ENCODE data around the gene RTF1. TPM values are rescaled to one million over a fixed set of nuclear protein-coding genes. Genes with fewer than 3 reads are reported as not detected.

Gene RTF1
- total RNA-seq, 1 experiment from 2014 or later = 49.5 TPM

DNA sequence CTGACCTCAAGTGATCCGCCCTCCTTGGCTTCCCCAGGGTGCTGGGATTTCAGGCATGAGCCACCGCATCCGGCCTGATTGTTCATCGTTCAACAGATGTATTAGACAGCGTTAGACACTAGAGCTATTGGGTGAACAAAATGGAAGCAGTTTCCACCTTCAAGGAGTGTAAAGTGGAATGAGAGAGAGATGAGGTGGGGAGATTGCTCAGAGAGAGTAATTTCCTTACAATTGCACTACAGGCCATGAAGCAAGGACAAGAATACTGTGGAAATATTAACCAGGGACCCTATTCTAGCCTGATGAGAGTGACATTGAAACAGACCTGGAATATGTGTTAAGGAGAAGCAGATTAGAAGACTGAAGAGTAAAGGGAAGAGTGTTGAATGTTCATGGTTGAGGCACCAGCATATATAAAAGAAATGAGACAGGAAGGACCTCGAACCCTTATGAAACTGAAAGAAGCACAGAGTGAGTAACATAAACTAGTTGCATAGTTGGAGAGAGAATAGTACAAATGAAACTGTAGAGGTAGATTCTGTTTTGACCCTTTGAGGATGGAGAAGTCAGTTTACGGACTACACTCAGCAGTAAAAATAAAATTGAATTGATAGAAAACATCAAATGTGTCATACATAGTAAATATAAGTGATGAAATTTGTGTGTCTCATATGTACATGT lies 7.2 kb downstream of the RTF1 start:
- Histone ChIP-seq H3K56ac (ENCODE audit: insufficient read length, low read depth, low read length) (no peak overlapping the region), H2BK5ac (ENCODE audit: insufficient read length, low read length) (no peak overlapping the region), H3K27me3 (ENCODE audit: insufficient read depth, low read length) (no peaks in the 10 kb centered on the region), H2AFZ (ENCODE audit: low read length) (no peak overlapping the region), H2BK12ac (ENCODE audit: insufficient read length, low read depth, low read length) (no peak overlapping the region), H3K79me2 (ENCODE audit: insufficient read depth, low read length) (peaks cover 19% of the 10 kb centered on the region; the same call in 1 of the 2 replicates), H3K23ac (ENCODE audit: insufficient read length, low read depth, low read length) (no peak overlapping the region), H2AK5ac (ENCODE audit: insufficient read length, low read length) (no peak overlapping the region), H3K27ac (ENCODE audit: insufficient read length, low read depth, low read length) (no peak overlapping the region), H3K14ac (ENCODE audit: insufficient read depth, low read length) (no peak overlapping the region), H3K18ac (ENCODE audit: insufficient read length, low read depth, low read length) (no peak overlapping the region), H3K4me2 (ENCODE audit: insufficient read depth, insufficient read length, low read length) (no peak overlapping the region), H3K9ac (ENCODE audit: extremely low read depth, insufficient read length, low read length) (no peak overlapping the region), H3K4me1 (ENCODE audit: insufficient read depth, low read length) (no peaks in the 10 kb centered on the region), H2BK120ac (ENCODE audit: low read depth, low read length, poor library complexity, severe bottlenecking) (no peak overlapping the region), H4K5ac (ENCODE audit: insufficient read length, low read depth, low read length) (no peak overlapping the region), H3K79me1 (ENCODE audit: insufficient read depth, low read depth, low read length, poor library complexity, severe bottlenecking) (peaks cover 11% of the 10 kb centered on the region), H4K8ac (replicated peaks; ENCODE audit: insufficient read length, low read depth, low read length) (no peak overlapping the region), H3K4ac (ENCODE audit: low read depth, low read length) (no peak overlapping the region), H2BK15ac (ENCODE audit: low read depth, low read length) (no peak overlapping the region), H4K91ac (ENCODE audit: insufficient read length, low read depth, low read length) (no peak overlapping the region), H3T11ph (ENCODE audit: low read length) (no peak overlapping the region), H2BK20ac (ENCODE audit: low read depth, low read length, poor library complexity, severe bottlenecking) (no peak overlapping the region), H4K20me1 (ENCODE audit: control insufficient read depth, insufficient read depth, insufficient read length) (no peaks in the 10 kb centered on the region), H3K23me2 (ENCODE audit: insufficient read length, low read depth, low read length, poor library complexity, severe bottlenecking) (no peaks in the 10 kb centered on the region), H3K9me3 (ENCODE audit: control insufficient read depth, low read depth, low read length) (no peaks in the 10 kb centered on the region)
- Mint-ChIP-seq H3K4me1 (peaks cover 4 to 7% of the 10 kb centered on the region in 2 experiments; a peak in 3 of 4 replicates), H3K27ac (no peak overlapping the region), H3K36me3 (ENCODE audit: insufficient read depth in 1 of 3, low read depth in 3 of 3) (peaks cover 3 to 16% (median 10%) of the 10 kb centered on the region in 3 experiments; a peak in 6 of 7 replicates), H3K9me3 (no peaks in the 10 kb centered on the region), H3K27me3 (ENCODE audit: low read depth) (no peaks in the 10 kb centered on the region), H3K4me3 (no peak overlapping the region)
- TF ChIP-seq CTCF (conservative IDR thresholded peaks at IDR 0.05) = no peak
- WGBS (ENCODE audit: extremely low coverage, insufficient read length, low lambda C conversion rate) = no CpG with 5 or more reads among the region's 7 CpGs
- no peak for DNase-seq
